NCI-H510A treated with DMSO at 0.1 percent for 48 hours (cell line): ENCODE measurements around the gene ANKS3.
"Not testable (repeated sequence)": the region's sequence is repeated elsewhere in the genome, so short reads cannot be mapped to it uniquely, and the experiment has no call there.

ENCODE experiments used
- DNase-seq: peaks from one replicate; lab custom pipeline; 2025; lab: John Stamatoyannopoulos, UW

Gene ANKS3

GRCh38 chr16:4753227-4753626 lies 19.2 kb upstream of the ANKS3 start:
- no peak for DNase-seq

- no peak for DNase-seq
Measured at GRCh38 chr16:4752351-4753100, 18.5 kb upstream of the ANKS3 start.

- DNase-seq = no peak
Measured at GRCh38 chr16:4750896-4751295, 16.8 kb upstream of the ANKS3 start.

DNA sequence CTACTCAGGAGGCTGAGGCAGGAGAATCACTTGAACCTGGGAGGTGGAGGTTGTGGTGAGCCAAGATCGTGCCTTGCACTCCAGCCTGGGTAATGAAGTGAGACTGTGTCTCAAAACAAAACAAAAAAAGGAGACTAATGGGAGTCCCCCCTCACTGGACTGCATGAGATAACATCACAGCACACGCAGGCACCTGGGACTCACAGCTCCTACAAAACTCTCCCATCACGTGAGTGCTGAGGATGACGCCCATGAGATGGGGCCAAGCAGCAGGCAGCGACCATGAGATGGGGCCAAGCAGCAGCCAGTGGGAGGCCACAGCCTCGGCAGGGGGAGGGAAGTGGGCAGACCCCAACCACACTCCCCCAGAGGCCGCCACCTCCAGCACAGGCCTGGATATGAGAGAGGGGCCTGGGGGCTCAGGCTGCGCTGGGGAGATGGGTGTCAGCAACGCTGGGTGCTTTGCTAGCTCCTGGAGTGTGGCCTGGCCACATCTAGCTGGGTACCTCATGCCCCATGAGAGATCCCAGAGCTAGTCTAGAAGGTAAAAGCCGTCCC lies 15.7 kb upstream of the ANKS3 start:
- no peak for DNase-seq

DNA sequence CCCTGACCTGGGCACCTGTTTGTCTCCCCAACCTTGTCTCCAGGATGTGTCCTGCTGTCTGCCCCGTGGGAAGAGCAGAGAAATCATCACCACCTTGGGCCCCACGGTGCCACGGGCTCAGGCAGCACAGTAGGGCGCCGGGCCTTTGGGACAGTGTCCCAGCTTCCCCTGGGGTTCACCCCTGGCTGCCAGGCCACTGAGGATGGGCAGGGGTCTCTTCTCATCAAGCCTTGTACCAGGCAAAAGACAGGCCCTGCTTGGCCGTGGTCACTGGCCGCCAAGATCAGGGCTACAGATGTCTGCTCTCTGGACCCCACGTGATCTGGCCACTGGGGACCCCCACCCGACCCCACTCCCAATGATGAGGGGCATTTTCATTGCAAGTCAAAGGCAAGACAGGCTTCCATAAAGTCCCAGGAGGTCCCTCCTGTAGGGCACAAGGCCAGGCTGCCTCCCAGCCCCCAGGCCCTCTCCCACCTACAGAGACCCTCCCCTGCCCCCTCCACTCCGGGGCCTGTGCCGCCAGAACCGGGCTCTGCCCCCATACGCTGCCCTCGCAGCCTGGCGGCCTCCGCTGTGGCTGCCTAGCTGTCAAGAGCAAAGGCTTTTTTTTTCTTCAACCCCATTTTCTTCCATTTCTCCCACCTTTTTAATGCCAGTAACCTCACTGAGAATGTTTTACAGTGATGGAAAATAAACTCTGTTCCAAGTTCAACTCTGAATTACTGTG lies 14.8 kb upstream of the ANKS3 start:
- DNase-seq = no peak

DNA sequence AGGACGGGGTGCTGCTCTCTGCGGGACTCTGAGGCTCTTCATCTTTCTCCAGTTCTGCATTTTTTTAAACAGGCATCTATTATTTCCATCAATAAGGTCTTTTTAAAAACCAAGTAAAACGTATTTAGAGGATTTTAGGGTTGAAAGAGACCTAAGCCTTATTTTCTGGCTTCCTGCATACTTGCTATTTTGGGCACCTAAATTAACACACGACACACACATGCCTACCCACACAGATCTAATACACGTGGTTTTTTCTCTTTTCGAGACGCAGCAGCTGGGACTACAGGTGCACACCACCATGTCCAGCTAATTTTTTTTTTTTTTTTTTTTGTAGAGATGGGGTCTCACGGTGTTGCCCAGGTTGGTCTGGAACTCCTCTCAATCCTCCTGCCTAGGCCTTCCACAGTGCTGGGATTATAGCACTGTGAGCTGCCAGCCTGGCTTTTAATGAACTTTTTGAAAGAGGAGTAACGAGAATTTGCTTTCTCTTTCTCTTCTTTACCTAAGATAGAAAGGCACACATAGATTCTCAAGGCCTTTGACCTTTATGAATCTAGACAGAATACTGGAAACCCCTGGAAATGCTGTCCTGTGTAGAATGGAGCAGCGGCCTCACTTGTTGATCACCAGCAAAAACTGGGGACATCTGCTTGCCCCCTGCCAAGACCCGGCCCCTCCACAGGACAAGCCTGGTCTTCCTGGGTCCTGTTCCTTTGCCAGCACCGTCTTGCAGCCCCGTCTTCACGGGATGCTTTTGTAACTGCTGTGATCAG lies 14.0 kb upstream of the ANKS3 start:
- DNase-seq = no peak

GRCh38 chr16:4746991-4747574 lies 13.0 kb upstream of the ANKS3 start:
- no peak for DNase-seq

GRCh38 chr16:4746215-4746614 lies 12.1 kb upstream of the ANKS3 start:
- DNase-seq = no peak

GRCh38 chr16:4745274-4745569 lies 11.2 kb upstream of the ANKS3 start:
- no peak for DNase-seq

DNA sequence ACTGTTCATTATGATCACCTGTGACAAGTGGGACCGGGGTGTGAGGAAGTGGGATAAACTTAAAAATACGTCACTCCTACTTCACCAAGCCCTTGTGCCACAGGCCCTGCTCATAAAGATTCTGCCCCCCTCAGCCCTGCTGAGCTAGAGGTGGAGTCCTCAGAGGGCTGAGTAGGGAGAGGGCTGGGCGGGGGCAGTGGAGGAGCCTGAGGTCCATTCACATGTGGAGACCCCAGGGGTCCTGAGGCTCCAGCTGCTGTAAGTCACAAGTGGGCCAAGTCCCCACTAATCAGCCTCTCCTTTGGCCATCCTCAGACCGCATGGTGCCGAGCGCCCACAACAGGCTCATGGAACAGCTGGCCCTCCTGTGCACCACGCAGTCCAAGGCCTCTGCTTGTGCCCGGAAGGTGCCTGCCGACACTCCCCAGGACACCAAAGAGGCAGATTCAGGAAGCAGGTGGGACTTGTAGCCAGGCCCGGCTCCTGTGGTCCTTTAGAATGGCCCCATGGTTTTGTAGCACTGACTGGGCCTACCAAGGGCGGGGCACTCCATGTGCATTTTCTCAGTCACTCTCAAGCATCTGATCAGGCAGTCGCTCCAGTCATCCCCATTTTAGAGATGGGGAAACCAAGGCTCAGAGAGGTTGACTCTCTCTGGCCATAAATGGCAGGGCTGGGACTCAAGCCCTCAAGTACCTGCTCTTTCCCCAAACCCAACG lies 10.6 kb upstream of the ANKS3 start:
- DNase-seq = no peak

- no peak for DNase-seq
Measured at GRCh38 chr16:4743226-4743878, 9.3 kb upstream of the ANKS3 start.

DNA sequence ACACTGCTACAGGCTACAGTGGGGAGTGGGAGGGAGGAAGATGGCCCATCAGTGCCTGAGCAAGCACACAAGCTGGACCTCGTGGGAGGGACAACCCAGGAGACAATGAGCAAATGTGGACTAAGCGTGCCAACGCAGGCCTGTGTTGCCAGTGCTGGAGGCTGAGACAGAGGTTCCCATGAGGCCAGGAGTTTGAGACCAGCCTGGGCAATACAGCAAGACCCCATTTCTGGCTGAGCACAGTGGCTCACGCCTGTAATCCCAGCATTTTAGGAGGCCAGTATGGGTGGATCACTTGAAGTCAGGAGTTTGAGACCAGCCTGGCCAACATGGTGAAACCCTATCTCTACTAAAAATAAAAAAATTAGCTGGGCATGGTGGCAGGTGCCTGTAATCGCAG lies 4.3 kb upstream of the ANKS3 start:
- DNase-seq = not testable (repeated sequence)

- no peak for DNase-seq
Measured at GRCh38 chr16:4737545-4737944, 3.5 kb upstream of the ANKS3 start.

GRCh38 chr16:4736546-4736945 lies 2.5 kb upstream of the ANKS3 start:
- DNase-seq = no peak

DNA sequence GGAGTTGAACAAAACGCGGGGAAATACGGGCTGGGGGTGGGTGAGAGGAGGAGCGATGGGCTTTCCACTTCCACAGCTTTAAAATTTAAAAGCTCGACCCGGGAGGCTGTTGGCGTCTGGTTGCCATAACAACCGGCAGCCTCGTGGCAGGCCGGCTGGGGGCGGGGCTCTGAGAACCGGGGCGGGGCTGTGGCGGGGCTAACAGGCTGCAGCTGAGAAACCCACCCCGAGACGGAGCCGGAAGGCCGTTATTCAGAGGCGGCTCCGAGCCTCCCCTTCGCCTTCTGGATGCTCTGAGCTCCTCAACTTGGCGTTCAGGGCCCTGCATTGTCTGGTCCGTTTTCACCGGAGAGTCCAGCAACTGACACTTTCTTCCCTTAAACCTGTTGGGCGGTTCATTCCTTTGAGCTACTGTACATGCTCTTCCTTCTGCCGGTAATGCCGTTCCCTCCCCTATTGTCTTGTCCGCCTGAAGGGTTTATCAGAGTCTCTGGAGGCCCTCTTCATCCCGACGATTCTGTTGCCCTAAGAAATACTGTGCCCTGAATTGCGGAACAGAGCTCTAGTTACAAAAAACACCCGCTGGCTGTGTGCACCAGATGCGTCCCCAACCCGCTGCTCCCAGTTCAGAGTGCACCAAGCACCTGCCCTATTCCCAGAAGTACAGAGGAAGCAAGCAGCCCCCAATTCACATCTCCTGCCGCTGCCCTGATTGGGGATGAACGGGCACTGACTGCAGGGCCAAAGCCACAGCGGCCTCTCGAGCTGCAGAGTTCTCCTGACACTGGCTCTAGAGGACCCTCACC lies 862 bp upstream of the ANKS3 start:
- peak; percentile 16 for DNase-seq

DNA sequence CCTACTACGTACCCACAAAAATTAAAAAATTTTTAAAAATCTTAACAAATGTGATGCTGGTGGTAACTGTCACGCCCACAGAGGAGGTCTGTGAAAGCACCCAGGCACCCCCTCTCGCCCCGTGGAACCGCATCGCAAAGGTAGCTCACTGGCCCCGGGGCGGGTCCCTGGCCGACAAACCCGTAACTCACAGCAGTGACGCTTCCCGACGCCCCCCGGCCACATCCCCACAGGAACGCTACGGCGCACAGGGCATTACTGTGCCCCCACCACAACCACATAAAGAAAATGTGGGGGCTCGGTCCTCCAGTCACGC lies 366 bp downstream of the ANKS3 start:
- no peak for DNase-seq

- no peak for DNase-seq
Measured at GRCh38 chr16:4733211-4733742, 794 bp downstream of the ANKS3 start.

GRCh38 chr16:4729876-4730275 lies 4.2 kb downstream of the ANKS3 start:
- no peak for DNase-seq

GRCh38 chr16:4728676-4729075 lies 5.4 kb downstream of the ANKS3 start:
- no peak for DNase-seq

- DNase-seq = no peak
Measured at GRCh38 chr16:4726616-4727015, 7.5 kb downstream of the ANKS3 start.
